ENCODE results near the gene ZFP36L2.

ZFP36L2 gene

GRCh38 chr2:43248621-43249020, 22.2 kb upstream of the ZFP36L2 start:
- DNase-seq (ENCODE audit: low spot score) = no peak

GRCh38 chr2:43246641-43247040, 20.2 kb upstream of the ZFP36L2 start:
- no peak for DNase-seq (ENCODE audit: low spot score)

DNA sequence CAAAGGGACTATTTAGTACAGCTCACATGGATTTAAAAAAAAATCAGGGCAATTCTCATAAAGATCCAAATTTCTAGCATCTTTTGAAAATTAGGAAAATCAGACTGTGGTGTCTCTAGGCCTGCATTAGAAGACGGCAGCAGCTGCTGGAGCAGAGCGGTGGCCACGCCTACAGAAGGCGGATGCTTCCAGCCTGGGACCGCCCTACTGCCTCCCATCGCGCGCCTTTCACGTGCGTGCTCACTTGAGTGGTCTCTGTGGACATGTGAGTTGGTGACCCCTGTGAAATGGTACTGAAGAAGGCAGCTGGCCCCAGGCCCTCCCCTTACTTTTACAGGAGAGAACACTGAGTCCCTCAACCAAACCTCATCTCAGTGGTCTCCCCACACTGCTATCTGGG, 15.2 kb upstream of the ZFP36L2 start:
- DNase-seq (ENCODE audit: low spot score) = no peak

GRCh38 chr2:43240766-43241150, 14.4 kb upstream of the ZFP36L2 start:
- DNase-seq (ENCODE audit: low spot score) = no peak

DNA sequence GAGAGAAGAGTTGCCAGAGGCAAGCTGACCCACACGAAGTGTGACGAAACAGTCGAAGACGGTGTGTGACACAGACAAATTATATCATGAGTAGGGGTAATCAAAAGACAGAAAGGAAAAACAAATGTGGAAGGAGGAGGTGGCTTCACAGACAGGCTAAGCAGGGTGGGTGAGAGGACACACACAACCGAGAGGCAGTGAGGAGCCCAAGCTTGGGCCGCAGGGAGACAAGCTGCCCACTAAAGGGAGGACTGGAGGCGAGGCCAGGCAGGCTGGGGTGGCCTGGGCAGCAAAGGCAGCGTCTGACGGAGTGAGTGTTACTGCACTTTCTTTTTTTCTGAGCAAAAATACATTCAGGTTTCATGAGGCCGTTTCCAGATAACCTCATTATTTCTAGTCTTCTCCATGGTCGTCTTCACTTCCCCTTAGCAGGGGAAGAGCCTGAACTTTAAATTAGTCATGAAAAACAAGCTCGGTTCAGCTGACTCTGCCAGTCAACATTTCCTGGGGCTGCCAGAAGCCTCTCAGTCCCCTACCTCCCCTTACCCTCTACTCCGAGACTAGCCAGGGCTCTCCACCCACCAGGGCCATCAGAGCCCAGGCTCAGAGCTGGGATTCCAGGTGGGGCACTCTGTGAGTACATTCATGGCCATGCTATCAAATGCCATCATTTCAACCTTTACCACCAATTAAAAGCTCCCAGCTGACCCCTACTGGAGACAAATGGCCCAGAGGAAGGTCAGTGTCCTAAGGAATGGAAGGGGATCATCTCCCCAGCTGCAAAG, 13.8 kb upstream of the ZFP36L2 start:
- DNase-seq (ENCODE audit: low spot score) = no peak

- no peak for DNase-seq (ENCODE audit: low spot score)
These were observed 12.4 kb upstream of the ZFP36L2 start for GRCh38 chr2:43238813-43239212.

DNA sequence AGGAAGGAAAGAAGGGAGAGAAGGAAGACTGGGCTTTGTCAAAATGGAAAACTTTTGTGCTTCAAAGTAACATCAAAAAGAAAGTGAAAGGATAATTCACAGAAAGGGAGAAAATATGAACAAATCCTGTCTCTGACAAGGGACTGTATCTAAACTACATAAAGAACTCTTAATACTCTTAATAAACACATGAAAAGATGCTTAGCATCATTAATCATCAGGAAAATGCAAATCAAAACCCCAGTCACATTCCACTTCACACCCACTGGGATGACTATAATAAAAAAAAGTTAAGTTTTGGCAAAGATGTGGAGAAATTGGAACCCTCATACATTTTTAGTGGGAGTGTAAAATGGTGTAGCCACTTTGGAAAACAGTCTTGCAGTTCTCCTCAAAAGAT, 11.8 kb upstream of the ZFP36L2 start:
- DNase-seq (ENCODE audit: low spot score) = no peak

DNA sequence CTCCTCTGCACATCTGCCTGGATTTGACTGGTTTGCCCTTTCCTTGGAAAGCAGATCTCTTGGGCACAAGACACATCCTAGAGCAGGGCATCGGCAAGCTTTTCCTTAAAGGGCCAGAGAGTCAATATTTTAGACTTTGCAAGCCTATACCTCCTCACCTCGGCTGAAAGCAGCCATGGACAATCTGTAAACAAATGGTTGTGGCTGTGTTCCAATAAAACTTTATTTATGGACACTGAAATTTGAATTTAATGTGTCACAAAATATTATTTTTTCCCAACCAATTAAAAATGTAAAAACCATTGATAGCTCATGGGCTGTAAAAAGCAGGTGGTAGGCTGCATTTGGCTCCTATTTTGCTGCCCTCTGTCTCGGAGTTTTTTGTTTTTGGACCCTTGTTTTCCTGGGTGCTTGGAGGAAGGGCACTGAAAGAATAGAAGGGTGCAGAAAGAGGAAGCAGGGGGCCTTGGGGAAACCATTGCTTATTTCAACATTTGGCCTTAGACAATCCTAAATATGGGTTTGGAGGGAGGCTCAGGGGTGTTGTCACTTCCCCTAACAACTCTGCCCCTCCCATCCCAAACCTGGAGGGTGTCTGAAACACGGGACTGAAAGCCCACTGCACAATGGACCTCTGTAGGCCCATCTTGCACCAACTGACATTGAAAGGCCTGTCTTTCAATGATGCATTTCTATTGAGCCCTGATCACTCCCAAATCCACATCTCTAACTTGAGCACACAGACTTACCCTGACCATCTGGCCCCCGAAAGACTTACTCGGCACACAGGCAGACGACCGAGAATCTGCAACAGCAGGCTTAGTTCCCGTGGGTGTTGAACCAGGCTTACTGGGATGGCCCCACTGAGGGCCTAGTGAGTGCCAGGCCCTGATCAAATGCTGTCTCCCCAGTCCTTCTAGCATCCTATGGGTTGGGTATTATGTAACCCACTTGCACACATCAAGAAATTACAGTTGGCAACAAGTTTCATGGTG, 7.1 kb upstream of the ZFP36L2 start:
- DNase-seq (ENCODE audit: low spot score) = no peak

DNA sequence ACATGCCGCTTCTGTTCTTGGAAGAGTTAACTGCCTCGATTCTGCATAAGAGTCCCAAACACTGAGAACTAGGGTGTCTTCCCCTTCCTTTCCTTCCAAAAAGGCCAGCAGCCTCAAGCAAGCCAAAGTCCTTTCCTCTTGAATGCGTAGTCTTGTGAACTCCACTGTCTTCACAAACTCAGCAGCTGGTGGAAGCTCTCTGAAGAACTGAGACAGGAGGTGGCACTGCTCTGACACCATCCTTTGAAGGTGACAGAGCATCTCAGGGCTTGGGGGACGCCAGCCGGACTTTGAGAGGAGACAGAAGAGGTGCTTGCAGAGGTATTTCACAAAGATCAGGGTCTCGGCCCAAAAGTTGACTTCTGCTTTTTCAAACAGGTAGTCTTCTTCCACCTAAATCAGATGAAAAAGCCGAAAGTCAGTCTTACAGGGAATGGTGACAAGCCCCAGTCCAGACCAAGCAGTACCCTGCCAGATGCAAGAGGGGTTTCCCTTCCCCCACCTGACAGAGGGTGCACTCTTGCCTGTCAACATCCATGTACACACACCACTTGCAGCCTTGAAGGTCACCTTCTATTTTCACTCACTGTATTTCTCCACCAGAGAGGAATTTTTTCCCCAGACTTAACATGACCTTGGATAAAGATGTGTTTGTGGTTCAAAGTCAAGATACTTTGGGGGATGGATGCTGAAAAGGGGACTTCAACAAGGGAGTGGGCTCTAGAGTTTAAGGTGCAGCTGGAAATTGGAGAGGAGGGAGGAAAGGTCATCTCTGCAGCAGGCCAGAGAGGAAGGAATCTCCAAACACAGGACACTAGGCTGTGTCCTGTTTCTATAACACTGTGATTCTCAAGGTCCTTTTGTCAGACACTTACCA, 4.8 kb upstream of the ZFP36L2 start:
- no peak for DNase-seq (ENCODE audit: low spot score)

GRCh38 chr2:43230351-43230885, 4.0 kb upstream of the ZFP36L2 start:
- no peak for DNase-seq (ENCODE audit: low spot score)

DNA sequence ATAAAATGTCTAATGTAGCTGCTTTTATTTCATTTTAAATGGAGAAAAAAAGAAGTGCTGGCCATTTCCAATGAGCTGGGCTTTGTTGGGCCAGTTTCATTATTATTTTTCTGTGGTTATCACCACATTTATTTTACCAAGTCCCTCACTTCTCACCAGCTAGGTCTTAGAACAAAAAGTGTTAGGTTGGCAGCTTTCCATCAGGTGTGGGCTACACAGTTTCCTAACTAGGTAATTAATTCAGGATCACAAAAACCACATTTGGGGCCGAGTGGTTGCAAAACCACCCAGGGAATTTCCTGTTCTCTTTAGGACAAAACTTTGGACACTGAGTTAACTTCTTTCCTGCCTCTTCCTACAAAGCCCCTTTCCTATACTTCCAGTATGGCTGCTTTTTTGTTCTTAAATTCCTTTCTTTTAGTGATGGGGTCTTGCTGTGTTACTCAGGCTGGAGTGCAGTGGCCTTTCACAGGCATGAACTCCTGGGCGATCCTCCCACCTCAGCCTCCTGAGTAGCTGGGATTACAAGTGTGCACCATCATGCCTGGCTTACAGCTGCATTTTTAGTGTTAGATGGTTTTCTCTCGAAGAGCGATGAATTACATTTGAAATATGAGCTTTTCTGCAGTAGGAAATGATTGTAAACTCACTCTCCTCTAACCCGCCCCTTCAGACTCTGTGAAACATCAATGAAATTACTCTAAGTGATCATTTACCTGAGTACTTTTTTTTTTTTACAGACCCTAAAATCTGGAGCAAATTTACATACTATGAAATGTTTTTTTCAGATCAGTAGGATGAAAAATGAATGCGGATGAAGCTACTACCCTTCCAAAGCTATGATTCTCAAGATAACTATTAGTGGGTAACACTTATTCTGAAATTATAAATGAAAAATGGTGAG, 2.6 kb upstream of the ZFP36L2 start:
- no peak for DNase-seq (ENCODE audit: low spot score)

- no peak for DNase-seq (ENCODE audit: low spot score)
These were observed 1.9 kb upstream of the ZFP36L2 start for GRCh38 chr2:43228321-43228751.

DNA sequence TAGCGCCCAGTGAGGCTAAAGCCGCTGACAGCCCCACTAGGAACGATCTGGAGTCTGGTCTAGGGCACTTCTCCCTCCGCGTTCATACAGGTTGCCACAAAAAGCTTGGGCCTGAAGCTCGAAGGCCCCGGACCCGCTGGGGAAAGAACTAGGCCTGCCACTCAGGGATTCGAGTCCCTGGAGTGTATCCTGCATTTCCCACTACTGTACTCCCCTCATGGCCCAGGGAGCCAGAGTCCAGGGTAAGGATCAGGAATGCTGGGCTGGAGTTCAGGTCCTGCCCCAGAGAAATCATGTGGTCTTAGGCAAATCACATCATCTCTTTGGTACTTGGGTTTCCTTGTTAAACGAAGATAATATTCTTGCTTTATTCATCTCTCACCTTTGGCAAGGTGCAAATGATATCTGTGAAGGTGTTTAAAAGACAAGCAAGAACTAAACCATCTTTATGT, 1.4 kb upstream of the ZFP36L2 start:
- peak; percentile 81 for DNase-seq (ENCODE audit: low spot score)

- peak; percentile 79 for DNase-seq (ENCODE audit: low spot score)
These were observed 786 bp upstream of the ZFP36L2 start for GRCh38 chr2:43226955-43227829.

DNA sequence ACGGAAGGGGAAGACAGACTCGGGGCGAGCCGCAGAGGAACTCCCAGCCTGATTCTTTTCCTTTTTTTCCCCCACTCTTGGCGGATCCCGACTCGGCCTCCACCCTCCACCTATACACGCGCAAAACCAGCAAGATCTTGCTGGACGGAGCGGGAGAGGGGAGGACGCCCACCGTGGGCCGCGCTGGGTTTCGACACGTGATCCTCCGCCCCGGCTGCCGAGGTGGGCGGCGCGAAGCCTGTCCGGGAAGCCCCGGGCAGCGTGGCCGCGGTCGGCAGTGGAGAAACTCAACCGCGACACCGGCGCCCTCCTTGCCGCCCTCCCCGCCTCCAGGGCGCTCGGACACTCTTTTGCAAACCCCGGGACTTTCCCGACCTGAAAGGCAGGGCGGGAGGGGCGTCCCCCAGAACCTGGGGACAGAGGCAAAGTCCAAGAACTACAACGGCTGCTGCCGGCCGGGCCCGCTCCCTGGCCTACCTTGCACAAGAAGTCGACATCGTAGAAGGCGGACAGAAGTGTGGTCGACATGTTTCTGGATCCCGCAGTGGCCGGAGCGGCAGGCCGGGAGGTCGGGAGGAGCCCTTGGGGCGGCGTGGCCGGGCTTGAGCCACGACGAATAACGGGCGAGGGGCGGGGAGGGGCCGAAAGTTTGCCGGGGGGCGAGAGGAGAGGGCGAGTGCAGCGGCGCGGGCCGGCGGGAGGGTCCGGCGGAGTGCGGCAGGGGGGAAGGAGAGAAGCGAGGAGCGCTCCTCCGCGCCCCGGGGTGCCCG, 433 bp downstream of the ZFP36L2 start:
- DNase-seq (ENCODE audit: low spot score) = peak; percentile 79

GRCh38 chr2:43225093-43225787, 1.2 kb downstream of the ZFP36L2 start:
- DNase-seq (ENCODE audit: low spot score) = peak; percentile 50

- DNase-seq (ENCODE audit: low spot score) = no peak
These were observed 1.8 kb downstream of the ZFP36L2 start for GRCh38 chr2:43224571-43225092.

DNA sequence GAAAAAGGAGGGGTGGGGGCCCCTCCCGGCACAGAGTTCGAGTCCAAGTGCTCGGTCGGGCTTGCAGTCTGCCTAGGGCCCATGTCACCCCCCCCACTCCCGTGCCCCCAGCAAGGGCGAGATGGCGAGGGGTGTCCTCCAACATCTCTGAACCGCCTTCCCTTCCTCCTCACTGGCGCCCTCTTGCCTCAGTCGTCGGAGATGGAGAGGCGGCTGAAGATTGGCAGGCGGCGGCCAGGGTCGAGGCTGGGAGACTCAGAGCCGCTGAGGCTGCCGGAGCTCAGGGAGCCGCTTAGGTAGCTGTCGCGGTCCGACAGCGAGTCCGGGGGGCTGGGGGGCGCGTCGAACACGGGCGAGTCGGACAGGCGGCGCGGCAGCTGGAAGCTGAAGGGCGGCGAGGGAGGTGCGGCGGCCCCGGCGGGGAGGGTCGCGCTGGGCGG, 2.3 kb downstream of the ZFP36L2 start:
- DNase-seq (ENCODE audit: low spot score) = peak; percentile 60

All from hepatic stellate cell (primary cell).